HG02763 (cell line): ENCODE data around the gene LITAFD.
"Not testable (repeated sequence)": the region's sequence is repeated elsewhere in the genome, so short reads cannot be mapped to it uniquely, and the experiment has no call there.

Source experiments
- ATAC-seq: cut with Tn5 transposase; IDR thresholded peaks from one replicate; pipeline ENCODE4 v1.9.1; 2021; ENCODE audit warnings: mild to moderate bottlenecking, moderate library complexity; ENCODE audit not compliant: unreplicated experiment

Gene LITAFD

DNA sequence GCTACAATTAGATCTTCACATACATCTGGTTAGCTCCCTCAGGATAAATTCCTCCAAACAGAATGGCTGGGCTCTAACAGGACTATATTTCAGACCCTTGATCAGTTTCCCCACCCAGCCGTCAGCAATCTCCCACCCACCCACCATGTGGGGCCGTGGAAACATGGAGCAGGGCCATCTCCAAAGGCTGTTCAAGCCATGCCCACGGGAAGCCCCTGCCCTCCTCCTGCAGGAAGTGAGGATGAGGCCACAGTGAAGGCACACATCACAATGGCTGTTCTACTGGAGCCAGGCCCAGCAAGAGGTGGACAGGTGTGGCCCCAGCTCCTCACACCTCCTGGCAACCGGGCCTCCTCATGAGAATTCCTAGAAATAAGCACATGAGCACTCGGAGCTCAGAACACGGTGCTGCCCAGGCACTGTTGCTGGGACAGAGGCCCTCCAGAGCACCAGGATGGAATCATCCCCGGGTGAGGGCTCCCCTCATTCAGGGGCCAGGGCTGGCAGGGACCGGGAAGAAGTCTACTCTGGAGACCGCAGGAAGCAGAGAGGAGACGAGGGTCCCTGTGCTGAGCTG is at the start of gene LITAFD:
TSS of gene LITAFD (plus strand) at position 311 of the 577 bp plus-strand sequence. CDS start 2,005 bp downstream, outside the sequence.
- no peak for ATAC-seq

GRCh38 chr16:8832717-8833105 is 49.4 kb upstream of the LITAFD start:
- no peak for ATAC-seq

GRCh38 chr16:8836797-8837196 is 45.4 kb upstream of the LITAFD start:
- not testable (repeated sequence) for ATAC-seq

GRCh38 chr16:8837594-8837993 is 44.6 kb upstream of the LITAFD start:
- ATAC-seq = not testable (repeated sequence)

- not testable (repeated sequence) for ATAC-seq
Observed at GRCh38 chr16:8842016-8842415, 40.1 kb upstream of the LITAFD start.

- ATAC-seq = not testable (repeated sequence)
Observed at GRCh38 chr16:8843296-8843695, 38.9 kb upstream of the LITAFD start.

- no peak for ATAC-seq
Observed at GRCh38 chr16:8845699-8846298, 36.4 kb upstream of the LITAFD start.

DNA sequence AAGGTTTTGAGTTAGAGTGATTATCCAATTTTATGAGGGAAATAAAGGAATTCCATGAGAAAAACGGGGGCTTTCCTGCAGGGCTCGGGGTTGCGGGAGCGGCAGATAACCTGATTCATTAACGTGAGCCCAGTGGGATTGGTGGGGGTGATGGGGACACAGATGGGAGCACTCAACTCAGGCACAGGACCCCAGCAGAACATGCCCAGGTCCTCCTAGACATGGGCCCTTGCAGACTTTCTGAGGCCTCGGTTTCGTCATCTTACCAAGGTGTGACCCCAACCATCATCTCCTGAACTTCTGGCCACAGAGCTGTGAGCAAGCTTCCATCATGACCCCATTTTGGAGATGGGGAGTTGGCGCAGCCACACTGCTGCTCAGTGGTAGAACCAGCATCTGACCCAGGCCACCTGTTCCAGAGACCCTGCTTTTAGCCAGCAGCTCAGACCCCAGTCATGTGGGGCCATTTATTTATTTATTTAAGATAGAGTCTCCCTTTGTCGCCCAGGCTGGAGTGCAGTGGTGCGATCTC is 35.7 kb upstream of the LITAFD start:
- no peak for ATAC-seq

DNA sequence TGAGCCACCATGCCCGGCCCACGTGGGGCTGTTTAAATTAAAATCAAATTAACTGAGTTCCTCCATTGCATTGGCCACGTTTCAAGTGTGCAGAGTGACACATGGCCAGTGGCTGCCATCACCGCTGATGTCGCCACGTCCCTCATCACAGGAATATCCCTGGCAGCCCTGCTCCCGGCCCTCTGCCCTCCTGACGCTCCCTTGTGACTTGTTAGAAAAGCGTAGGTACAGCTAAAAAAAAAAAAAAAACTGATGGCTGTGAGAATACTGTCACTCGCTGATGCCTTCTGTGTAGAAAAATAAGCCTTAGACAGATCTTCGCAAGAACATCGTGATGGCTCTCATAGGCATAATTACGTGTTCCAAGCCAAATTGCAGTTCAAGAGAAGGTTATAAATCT is 35.0 kb upstream of the LITAFD start:
- no peak for ATAC-seq

DNA sequence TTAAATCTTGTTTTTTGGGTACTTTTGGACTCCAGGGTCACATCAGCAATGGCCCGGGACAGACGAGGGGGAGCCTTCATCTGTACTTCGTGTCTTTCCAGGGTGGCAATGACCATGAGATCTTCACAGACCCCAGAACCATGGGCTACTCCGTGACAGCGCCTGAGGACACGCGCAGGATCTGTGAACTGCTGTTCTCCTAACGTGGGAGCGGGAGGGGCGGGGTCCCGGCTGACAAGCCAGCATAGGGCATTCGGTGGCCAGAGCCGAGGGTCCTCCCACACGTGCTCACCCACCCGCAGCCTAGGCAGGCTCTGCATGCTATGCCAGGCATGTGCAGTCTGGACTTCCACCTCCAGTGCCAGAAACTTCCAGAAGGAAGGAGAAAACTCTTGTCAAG is 34.5 kb upstream of the LITAFD start:
- no peak for ATAC-seq

- no peak for ATAC-seq
Observed at GRCh38 chr16:8848231-8848938, 33.8 kb upstream of the LITAFD start.

DNA sequence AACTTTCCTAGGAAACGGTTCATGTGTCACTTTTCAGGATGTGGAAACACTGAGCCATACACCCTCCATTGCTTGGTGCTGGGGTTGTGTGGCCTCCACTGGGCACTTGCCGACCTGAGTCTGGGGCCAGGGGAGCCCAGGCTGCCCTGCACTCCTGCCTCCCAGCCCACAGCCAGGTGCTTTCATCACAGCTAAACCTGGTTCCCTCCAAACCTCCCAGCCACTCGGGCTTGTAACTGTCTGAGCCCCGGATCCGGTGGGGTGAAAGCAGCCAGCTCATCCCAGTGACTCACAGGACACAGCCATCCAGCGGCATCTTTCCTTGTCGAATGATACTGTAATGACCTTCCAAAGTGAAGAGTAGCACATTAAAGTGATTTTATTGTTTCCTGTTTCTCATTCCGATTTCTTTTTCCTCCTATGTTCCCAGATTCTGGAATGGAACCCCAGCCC is 33.2 kb upstream of the LITAFD start:
- ATAC-seq = no peak

- ATAC-seq = no peak
Observed at GRCh38 chr16:8849411-8850011, 32.6 kb upstream of the LITAFD start.

DNA sequence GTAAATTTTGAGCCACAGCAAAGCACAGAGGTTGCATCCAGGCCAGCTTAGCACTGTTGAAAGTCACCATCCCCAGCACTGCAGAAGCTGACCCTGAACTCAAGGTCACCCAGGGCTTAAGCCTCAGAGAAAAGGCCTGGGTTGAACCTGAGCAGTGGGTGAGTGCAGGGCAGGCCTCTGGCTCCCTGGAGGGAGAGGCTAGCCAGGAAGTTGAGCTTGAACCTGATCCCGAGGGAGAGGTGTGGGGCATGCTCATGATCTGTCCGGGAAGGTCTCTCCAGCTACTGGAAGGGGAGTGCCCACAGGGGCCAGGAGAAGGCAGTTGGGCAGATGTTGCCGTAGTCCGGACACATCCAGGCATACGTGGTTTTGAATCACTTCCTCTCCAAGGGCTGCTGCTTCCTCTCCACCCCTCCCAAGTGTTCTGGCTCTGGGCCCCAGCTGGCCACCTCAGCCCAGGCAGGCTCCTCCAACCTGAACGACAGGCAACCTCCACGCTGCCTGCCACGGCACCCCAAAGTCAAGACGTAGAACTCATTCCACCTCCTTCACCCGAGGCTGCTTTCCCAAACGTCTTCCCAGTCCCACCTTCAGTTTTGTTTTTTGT is 31.8 kb upstream of the LITAFD start:
- no peak for ATAC-seq

GRCh38 chr16:8851761-8852403 is 30.3 kb upstream of the LITAFD start:
- ATAC-seq = no peak

DNA sequence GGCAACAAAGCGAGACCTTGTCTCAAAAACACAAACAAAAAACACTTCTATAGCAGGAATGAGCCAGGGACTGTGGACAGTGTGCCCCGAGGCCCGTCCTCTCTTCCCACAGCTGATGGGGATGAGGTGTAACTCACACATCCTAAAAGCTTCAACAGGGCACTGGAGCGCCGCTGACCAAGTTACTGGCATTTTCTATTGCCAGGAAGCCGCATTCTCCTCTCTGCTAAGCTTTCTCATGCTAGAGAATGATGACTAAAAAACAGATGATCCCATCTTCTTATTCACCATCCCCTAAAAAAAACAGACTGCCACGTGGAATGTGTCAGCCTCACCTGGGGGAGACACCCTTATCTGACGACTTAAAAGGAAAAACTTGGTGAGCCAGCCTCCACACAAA is 29.6 kb upstream of the LITAFD start:
- no peak for ATAC-seq

GRCh38 chr16:8853150-8853549 is 29.0 kb upstream of the LITAFD start:
- ATAC-seq = no peak

- ATAC-seq = no peak
Observed at GRCh38 chr16:8853611-8854010, 28.5 kb upstream of the LITAFD start.

DNA sequence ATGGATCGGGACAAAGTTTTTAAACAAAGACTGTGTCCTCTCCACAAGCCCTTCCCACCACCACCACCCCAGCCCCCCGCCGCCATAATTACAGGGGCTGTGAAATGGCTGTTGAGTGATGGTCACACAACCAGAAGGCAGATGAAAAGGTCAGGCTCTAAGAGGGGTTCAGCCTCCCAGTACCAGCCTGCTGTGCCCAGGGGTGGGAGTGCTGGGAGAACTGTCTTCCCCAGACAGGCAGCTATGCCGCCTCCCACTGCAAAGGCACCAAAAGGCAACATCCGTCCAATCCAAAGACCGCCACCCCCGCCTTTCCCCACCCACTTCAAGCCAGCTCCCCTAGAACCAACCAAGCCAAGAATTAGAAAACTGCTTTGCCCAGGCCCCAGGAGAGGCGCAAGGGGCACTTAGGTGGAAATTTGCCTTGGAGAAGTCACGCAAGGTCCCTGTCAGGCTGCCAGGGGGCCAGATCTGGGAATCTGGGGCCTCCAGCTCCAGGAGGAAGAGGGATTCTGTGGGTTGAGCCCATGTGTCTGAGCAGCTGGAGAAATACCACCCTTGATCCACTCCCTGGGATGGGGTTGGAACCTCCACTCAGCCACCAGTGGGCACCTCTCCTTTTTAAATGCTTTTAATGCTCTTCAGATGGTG is 27.7 kb upstream of the LITAFD start:
- ATAC-seq = no peak
